ENCODE results near the gene AFDN. TPM values are rescaled to one million over a fixed set of nuclear protein-coding genes. Genes with fewer than 3 reads are reported as not detected.
A peak's percentile ranks its signal among the peaks of the same experiment; 100 is the strongest.

The AFDN gene
- total RNA-seq, 1 donor from 2014 or later: 102 TPM

GRCh38 chr6:167794161-167795157 is 32.3 kb upstream of the AFDN start:
- H3K27ac ChIP-seq: no peak overlapping the region
- no peaks in the 10 kb centered on the region for H3K36me3 ChIP-seq
- H3K9me3 ChIP-seq: no peaks in the 10 kb centered on the region
- DNase-seq (ENCODE audit: low spot score in 2 of 2): no peak
- intact Hi-C loops (cut with DNase I): no loop called here
- H3K4me1 ChIP-seq: peaks cover 0 to 6% of the 10 kb centered on the region in 2 donors
- no peak for TF ChIP-seq CTCF (IDR thresholded peaks at IDR 0.05)
- H3K27me3 ChIP-seq: no peaks in the 10 kb centered on the region
- no peak overlapping the region for H3K4me3 ChIP-seq

- Histone ChIP-seq H3K27me3 (no peaks in the 10 kb centered on the region), H3K27ac (no peak overlapping the region), H3K9me3 (no peaks in the 10 kb centered on the region), H3K36me3 (no peaks in the 10 kb centered on the region), H3K4me3 (no peak overlapping the region), H3K4me1 (peaks cover 0 to 6% of the 10 kb centered on the region in 2 donors)
- TF ChIP-seq CTCF (IDR thresholded peaks at IDR 0.05): no peak
- intact Hi-C loops (cut with DNase I): no loop called here
- no peak for DNase-seq (ENCODE audit: low spot score in 2 of 2)
These were observed 31.3 kb upstream of the AFDN start for GRCh38 chr6:167795321-167795811.

GRCh38 chr6:167795874-167796191 is 30.9 kb upstream of the AFDN start:
- no peaks in the 10 kb centered on the region for H3K36me3 ChIP-seq
- intact Hi-C loops (cut with DNase I): no loop called here
- H3K27me3 ChIP-seq: no peaks in the 10 kb centered on the region
- H3K4me1 ChIP-seq: peaks cover 0 to 6% of the 10 kb centered on the region in 2 donors
- TF ChIP-seq CTCF (IDR thresholded peaks at IDR 0.05): no peak
- no peak for DNase-seq (ENCODE audit: low spot score in 2 of 2)
- no peak overlapping the region for H3K27ac ChIP-seq
- H3K9me3 ChIP-seq: no peaks in the 10 kb centered on the region
- peak overlapping the region in 1 of 2 donors; percentile 50 for H3K4me3 ChIP-seq

- no peak for TF ChIP-seq CTCF (IDR thresholded peaks at IDR 0.05)
- Histone ChIP-seq H3K27me3 (no peaks in the 10 kb centered on the region), H3K4me3 (peak overlapping the region; percentile 50 to 51), H3K27ac (no peak overlapping the region), H3K4me1 (peaks cover 0 to 6% of the 10 kb centered on the region in 2 donors), H3K9me3 (no peaks in the 10 kb centered on the region), H3K36me3 (no peaks in the 10 kb centered on the region)
- DNase-seq (ENCODE audit: low spot score in 2 of 2): no peak
- intact Hi-C loops (cut with DNase I): no loop called here
These were observed 30.3 kb upstream of the AFDN start for GRCh38 chr6:167796192-167796981.

GRCh38 chr6:167797011-167797471 is 29.7 kb upstream of the AFDN start:
- Histone ChIP-seq H3K36me3 (no peaks in the 10 kb centered on the region), H3K27ac (no peak overlapping the region), H3K4me1 (peaks cover 0 to 6% of the 10 kb centered on the region in 2 donors), H3K27me3 (no peaks in the 10 kb centered on the region), H3K4me3 (peak overlapping the region; percentile 50 to 51), H3K9me3 (no peaks in the 10 kb centered on the region)
- DNase-seq (ENCODE audit: low spot score in 2 of 2): no peak
- intact Hi-C loops (cut with DNase I): no loop called here
- no peak for TF ChIP-seq CTCF (IDR thresholded peaks at IDR 0.05)

Data from ascending aorta (tissue), 2 donors.